DMS114 treated with DMSO at 0.1 percent for 48 hours (cell line): Measurements from ENCODE around the gene DOK5.
"Not testable (repeated sequence)": the region's sequence is repeated elsewhere in the genome, so short reads cannot be mapped to it uniquely, and the experiment has no call there.

Experiments used
- DNase-seq: peaks from one replicate; lab custom pipeline; 2025; ENCODE audit not compliant: unreplicated experiment; lab: John Stamatoyannopoulos, UW

Gene DOK5

GRCh38 chr20:54475334-54476168, at the start of gene DOK5:
Gene DOK5, plus strand, starts transcription at chr20:54475593. Its CDS starts 354 bp downstream, at chr20:54475947.
- no peak for DNase-seq

GRCh38 chr20:54429364-54429763, 46.0 kb upstream of the DOK5 start:
- no peak for DNase-seq

GRCh38 chr20:54431156-54431944, 44.0 kb upstream of the DOK5 start:
- no peak for DNase-seq

GRCh38 chr20:54432966-54433365, 42.4 kb upstream of the DOK5 start:
- DNase-seq: no peak

- no peak for DNase-seq
Observed at GRCh38 chr20:54433636-54434035, 41.8 kb upstream of the DOK5 start.

GRCh38 chr20:54434196-54434595, 41.2 kb upstream of the DOK5 start:
- DNase-seq: no peak

- DNase-seq: no peak
Observed at GRCh38 chr20:54435015-54435414, 40.4 kb upstream of the DOK5 start.

- not testable (repeated sequence) for DNase-seq
Observed at GRCh38 chr20:54436410-54436809, 39.0 kb upstream of the DOK5 start.

GRCh38 chr20:54438166-54438565, 37.2 kb upstream of the DOK5 start:
- DNase-seq: no peak

GRCh38 chr20:54450207-54450606, 25.2 kb upstream of the DOK5 start:
- DNase-seq: no peak

- no peak for DNase-seq
Observed at GRCh38 chr20:54451171-54451570, 24.2 kb upstream of the DOK5 start.

GRCh38 chr20:54452277-54452676, 23.1 kb upstream of the DOK5 start:
- DNase-seq: no peak

GRCh38 chr20:54454982-54455381, 20.4 kb upstream of the DOK5 start:
- no peak for DNase-seq

- DNase-seq: no peak
Observed at GRCh38 chr20:54456423-54456822, 19.0 kb upstream of the DOK5 start.

- DNase-seq: no peak
Observed at GRCh38 chr20:54456961-54457360, 18.4 kb upstream of the DOK5 start.

- no peak for DNase-seq
Observed at GRCh38 chr20:54458219-54458618, 17.2 kb upstream of the DOK5 start.

GRCh38 chr20:54459279-54459678, 16.1 kb upstream of the DOK5 start:
- no peak for DNase-seq

- no peak for DNase-seq
Observed at GRCh38 chr20:54464003-54464402, 11.4 kb upstream of the DOK5 start.

- no peak for DNase-seq
Observed at GRCh38 chr20:54466127-54466526, 9.3 kb upstream of the DOK5 start.

GRCh38 chr20:54467622-54468021, 7.8 kb upstream of the DOK5 start:
- DNase-seq: no peak

- no peak for DNase-seq
Observed at GRCh38 chr20:54468082-54468481, 7.3 kb upstream of the DOK5 start.

GRCh38 chr20:54469293-54469692, 6.1 kb upstream of the DOK5 start:
- no peak for DNase-seq
